Omental fat pad (tissue), 4 donors: ENCODE measurements around the gene STK38L. TPM values are rescaled to one million over a fixed set of nuclear protein-coding genes. Genes with fewer than 3 reads are reported as not detected.
"Not testable (repeated sequence)": the region's sequence is repeated elsewhere in the genome, so short reads cannot be mapped to it uniquely, and the experiment has no call there.

Experiments used
- ATAC-seq: fragments of 150-250 bp; one replicate; pipeline ENCODE4 v1.9.1; 2016; ENCODE audit warnings: mild to moderate bottlenecking, moderate library complexity; ENCODE audit not compliant: low FRiP score
- DNase-seq: peaks from one replicate; pipeline ENCODE4 v3.0.0-alpha.2; 2019; ENCODE audit warnings: low spot score
- total RNA-seq, 4 donors: library from RNA; depleted of rRNA; stranded (reverse); fragments of >200 nt; gene quantifications; one replicate each; pipeline ENCODE4 v1.1.0, GENCODE V29; 2016
- TF ChIP-seq, protein P1 (sequence below), 3 donors: fragments of 450-650 bp; IDR thresholded peaks; one replicate each; pipeline ENCODE4 v1.5.1; 2016 to 2017; ENCODE audit warnings: antibody characterized with exemption in 3 of 3, mild to moderate bottlenecking in 3 of 3, moderate library complexity in 2 of 3

STK38L gene
- total RNA-seq, 4 donors from 2014 or later: 28.1 to 66.4 (median 46.5) TPM

DNA sequence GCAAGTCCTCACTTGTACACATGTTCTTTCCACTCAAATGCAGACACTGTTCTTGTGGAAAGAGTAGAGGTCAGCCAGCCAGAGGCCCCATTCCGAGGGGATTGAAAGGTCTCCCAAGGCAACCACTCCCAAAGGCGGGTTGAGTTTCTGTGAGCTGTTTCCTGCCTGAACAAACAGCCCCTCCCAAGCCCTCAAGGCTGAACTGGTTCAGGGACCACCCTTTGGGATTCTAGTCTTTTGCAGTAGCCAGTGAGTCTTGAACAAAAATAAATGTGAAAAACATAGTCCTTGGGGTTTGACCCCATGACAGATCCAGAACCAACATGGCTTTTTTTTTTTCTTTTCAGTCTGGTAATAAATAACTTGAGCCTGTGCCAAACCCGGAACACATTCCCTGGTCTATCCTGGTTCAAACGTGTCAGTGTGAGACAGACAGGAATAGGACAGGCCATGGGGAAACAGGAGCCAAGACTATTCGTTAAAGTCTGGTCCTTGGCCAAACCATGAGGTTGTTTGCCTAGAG is 17.6 kb upstream of the STK38L start:
- ATAC-seq: no peak
- TF ChIP-seq, protein P1, sequence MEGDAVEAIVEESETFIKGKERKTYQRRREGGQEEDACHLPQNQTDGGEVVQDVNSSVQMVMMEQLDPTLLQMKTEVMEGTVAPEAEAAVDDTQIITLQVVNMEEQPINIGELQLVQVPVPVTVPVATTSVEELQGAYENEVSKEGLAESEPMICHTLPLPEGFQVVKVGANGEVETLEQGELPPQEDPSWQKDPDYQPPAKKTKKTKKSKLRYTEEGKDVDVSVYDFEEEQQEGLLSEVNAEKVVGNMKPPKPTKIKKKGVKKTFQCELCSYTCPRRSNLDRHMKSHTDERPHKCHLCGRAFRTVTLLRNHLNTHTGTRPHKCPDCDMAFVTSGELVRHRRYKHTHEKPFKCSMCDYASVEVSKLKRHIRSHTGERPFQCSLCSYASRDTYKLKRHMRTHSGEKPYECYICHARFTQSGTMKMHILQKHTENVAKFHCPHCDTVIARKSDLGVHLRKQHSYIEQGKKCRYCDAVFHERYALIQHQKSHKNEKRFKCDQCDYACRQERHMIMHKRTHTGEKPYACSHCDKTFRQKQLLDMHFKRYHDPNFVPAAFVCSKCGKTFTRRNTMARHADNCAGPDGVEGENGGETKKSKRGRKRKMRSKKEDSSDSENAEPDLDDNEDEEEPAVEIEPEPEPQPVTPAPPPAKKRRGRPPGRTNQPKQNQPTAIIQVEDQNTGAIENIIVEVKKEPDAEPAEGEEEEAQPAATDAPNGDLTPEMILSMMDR (IDR thresholded peaks at IDR 0.05): no peak
- no peak for DNase-seq

DNA sequence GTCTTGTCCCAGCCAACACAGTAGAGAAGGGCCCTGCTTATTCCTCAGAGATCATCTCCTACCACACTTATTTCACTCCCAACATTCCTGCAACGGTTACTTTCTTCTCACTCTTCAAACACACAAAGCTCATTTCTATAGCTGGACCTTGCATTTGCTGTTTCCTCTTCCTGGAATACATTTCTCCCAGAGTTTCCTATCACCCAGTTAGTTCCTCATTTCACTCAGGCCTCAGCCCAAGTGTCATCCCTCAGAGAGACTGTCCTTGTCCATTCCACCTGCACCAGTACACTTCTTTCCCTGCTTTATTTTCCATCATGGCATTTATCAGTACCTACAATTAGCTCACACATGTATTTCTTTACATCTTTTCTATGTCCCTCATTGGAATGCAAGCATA is 14.7 kb upstream of the STK38L start:
- TF ChIP-seq, protein P1 (IDR thresholded peaks at IDR 0.05): no peak
- ATAC-seq (no peak), DNase-seq (no peak)

- ATAC-seq, DNase-seq: not testable (repeated sequence)
Observed at GRCh38 chr12:27231374-27231773, 12.7 kb upstream of the STK38L start.

DNA sequence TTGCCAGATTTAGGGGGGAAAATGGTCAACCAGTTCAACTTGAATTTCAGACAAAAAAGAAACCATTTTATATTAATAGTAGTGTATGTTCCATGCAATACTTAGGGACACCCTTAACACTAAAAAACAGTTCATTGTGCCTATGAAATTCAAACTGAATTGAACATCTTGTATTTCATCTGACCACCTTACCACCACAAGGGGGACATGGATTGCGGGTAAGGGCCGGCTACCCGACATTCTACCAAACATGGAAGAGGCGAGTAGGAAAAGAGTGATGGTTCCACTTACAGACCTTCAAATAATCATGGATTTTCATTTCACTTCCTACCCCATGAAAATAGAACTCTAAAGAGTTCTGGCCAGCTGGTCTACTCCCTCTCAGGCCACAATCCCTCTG is 10.3 kb upstream of the STK38L start:
- DNase-seq (no peak), ATAC-seq (no peak)
- TF ChIP-seq, protein P1 (IDR thresholded peaks at IDR 0.05): no peak

GRCh38 chr12:27236498-27236897 is 7.6 kb upstream of the STK38L start:
- no peak for DNase-seq
- ATAC-seq: no peak
- TF ChIP-seq, protein P1 (IDR thresholded peaks at IDR 0.05): no peak

DNA sequence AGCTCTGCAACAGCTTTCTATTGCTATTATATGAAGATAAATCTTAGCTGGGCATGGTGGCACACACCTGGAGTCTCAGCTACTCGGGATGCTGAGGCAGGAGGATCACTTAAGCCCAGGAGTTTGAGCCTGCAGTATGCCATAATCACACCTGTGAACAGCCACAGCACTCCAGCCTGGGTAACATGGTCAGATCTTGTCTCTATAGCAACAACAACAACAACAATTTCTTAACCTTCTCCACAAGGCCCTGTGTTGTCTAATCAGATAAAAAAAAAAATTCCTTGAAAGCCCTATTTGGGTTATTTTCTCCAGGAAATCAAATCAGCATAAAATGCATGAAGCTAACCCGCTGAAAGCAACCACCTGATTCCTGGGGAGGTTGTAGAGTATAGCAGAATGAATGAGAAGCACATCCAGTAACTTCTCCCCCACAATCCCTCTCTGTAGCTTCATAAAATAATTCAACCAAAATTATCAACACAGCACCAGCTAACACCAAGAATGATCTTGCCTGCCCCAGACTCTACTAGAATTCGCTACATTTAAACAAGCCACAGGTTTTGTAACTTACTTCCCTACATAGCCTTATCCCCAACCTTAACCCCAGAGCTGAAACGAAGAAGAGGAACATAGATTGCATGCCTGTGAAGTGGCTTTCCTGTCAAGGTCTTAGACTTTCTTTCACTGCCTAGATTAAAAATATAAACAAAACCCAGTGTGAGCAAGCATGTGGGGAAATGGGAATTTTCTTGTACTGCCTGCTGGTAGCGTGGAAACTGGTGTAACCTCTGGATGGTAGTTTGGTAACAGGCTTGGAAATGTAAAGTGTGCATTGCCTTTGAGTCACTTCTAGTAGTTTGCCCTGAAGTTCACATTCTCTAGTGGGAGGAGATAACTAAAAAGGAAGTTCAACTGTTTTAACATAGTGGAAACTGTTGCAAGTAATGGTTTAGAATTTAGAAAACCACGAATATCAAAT is 6.0 kb upstream of the STK38L start:
- no peak for DNase-seq
- TF ChIP-seq, protein P1 (IDR thresholded peaks at IDR 0.05): no peak
- no peak for ATAC-seq

DNA sequence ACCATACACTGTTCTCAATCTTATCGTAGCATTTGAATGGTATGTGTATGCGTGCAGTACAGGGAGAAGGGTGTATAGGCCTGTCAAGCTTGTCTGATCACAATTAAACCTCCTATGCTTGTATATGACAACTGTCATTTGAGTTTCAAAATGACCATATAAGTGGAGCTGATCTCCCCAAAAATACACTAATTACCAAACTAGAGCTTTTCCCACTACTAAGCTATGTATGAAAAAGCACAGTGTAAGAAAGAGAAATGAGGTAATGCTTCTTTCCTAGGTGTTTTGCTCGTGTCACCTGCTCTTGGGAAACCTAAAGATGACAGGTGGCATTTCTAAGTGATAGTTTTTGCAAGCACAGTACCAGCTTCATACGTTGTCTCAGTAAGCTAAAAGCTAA is 1.1 kb upstream of the STK38L start:
- TF ChIP-seq, protein P1 (IDR thresholded peaks at IDR 0.05): no peak
- DNase-seq: no peak
- no peak for ATAC-seq
